Hippocampal formation (tissue), 2 donors: Measurements from ENCODE around the gene NRG3.

ENCODE experiments used
- DNase-seq, 2 donors: peaks; one replicate each; lab custom pipeline; 2025; lab: John Stamatoyannopoulos, UW

Gene NRG3

GRCh38 chr10:82213784-82214183 lies 338.8 kb downstream of the NRG3 start:
- DNase-seq: no peak

- DNase-seq: no peak
Measured at GRCh38 chr10:82221056-82221455, 346.1 kb downstream of the NRG3 start.

GRCh38 chr10:82221601-82222149 lies 346.7 kb downstream of the NRG3 start:
- no peak for DNase-seq

- no peak for DNase-seq
Measured at GRCh38 chr10:82228701-82229100, 353.7 kb downstream of the NRG3 start.

GRCh38 chr10:82234173-82234572 lies 359.2 kb downstream of the NRG3 start:
- no peak for DNase-seq

GRCh38 chr10:82236084-82236731 lies 361.2 kb downstream of the NRG3 start:
- DNase-seq: no peak

GRCh38 chr10:82238291-82238690 lies 363.3 kb downstream of the NRG3 start:
- DNase-seq: no peak

GRCh38 chr10:82240408-82240807 lies 365.4 kb downstream of the NRG3 start:
- no peak for DNase-seq

- no peak for DNase-seq
Measured at GRCh38 chr10:82242778-82243177, 367.8 kb downstream of the NRG3 start.

GRCh38 chr10:82245157-82245556 lies 370.2 kb downstream of the NRG3 start:
- DNase-seq: no peak

- DNase-seq: no peak
Measured at GRCh38 chr10:82245906-82246560, 371.0 kb downstream of the NRG3 start.

GRCh38 chr10:82249141-82249540 lies 374.1 kb downstream of the NRG3 start:
- no peak for DNase-seq

GRCh38 chr10:82251222-82251906 lies 376.4 kb downstream of the NRG3 start:
- no peak for DNase-seq

- no peak for DNase-seq
Measured at GRCh38 chr10:82252081-82252480, 377.1 kb downstream of the NRG3 start.

- no peak for DNase-seq
Measured at GRCh38 chr10:82254237-82254636, 379.2 kb downstream of the NRG3 start.

GRCh38 chr10:82256275-82256674 lies 381.3 kb downstream of the NRG3 start:
- no peak for DNase-seq

GRCh38 chr10:82266438-82266837 lies 391.4 kb downstream of the NRG3 start:
- no peak for DNase-seq

GRCh38 chr10:82267014-82267413 lies 392.0 kb downstream of the NRG3 start:
- DNase-seq: no peak

GRCh38 chr10:82267465-82267864 lies 392.5 kb downstream of the NRG3 start:
- DNase-seq: no peak

- no peak for DNase-seq
Measured at GRCh38 chr10:82267960-82268359, 393.0 kb downstream of the NRG3 start.

- no peak for DNase-seq
Measured at GRCh38 chr10:82277591-82277990, 402.6 kb downstream of the NRG3 start.

- DNase-seq: no peak
Measured at GRCh38 chr10:82278401-82279182, 403.6 kb downstream of the NRG3 start.
